Measurements from ENCODE around the gene MAMSTR. TPM values are rescaled to one million over a fixed set of nuclear protein-coding genes. Genes with fewer than 3 reads are reported as not detected.

MAMSTR gene
- total and polyA plus RNA-seq, 9 of the 15 experiments (the other 6 are each of a cell fraction or from before 2014, with no cell fraction given), result 0.08 to 1.00 (median 0.40) TPM; not detected in 1

DNA sequence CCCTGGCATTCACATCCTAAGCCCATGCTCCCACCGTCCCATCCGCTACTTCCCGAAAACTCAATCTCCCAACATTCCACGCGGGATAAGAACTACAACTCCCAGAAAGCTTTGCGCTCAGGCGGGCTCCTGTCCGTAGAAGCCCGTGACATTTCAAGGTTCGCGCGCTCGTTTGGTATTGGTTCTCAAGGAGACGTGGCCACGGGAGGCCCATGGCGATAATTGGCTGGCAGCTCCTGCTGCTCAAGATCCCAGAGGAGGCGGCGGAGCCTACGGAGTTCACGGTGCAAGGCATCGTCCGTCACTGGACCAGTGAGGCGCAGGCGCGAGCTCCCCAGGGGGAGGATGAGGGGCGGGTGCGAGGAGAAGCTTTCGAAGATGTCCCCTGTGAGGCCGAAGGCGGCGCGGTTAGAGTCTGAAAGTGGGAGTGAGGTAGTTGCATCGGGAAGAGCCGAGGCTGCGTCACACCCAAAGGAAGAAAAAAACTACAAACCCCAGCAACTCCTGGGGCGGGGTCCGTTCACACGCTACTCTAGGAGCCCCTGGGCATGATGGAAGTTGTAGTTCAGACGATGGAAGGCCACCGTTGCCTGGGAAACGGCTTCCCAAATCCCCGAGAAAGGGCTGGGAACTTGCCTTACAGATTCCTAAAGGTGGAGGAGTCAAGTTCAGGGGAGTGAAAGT is 1.2 kb upstream of the MAMSTR start:
- POLR2A ChIA-PET, result interaction anchor here (0.6 to 1.1 kb wide), 8 partner anchors 11 to 215 kb away, joined by 3 to 10 read pairs (median 3); partner anchors contain the start of gene SPHK2
- peak; percentile 94 for ATAC-seq
- Histone ChIP-seq H4K20me1 (replicated peaks; ENCODE audit: control insufficient read depth, insufficient read depth, low read length) (no peaks in the 10 kb centered on the region), H3K36me3 (ENCODE audit: control insufficient read depth, insufficient read depth, low read length) (no peaks in the 10 kb centered on the region; the same call in 2 of the 3 replicates), H3K9me1 (ENCODE audit: control insufficient read depth, insufficient read depth, low read length) (no peaks in the 10 kb centered on the region), H3K27ac (ENCODE audit: extremely low read depth, low read depth, low read length) (peak overlapping the region; percentile 75), H3K4me3 (peak overlapping the region; percentile 54), H3K27me3 (ENCODE audit: control insufficient read depth in 2 of 2, insufficient read depth in 2 of 2, low read length in 2 of 2) (no peaks in the 10 kb centered on the region), H2AFZ (ENCODE audit: low read depth, low read length) (peak overlapping the region; percentile 98), H3K9ac (ENCODE audit: insufficient read depth in 1 of 2, low read depth in 2 of 2, low read length in 2 of 2) (peak overlapping the region; percentile 69 to 91), H3K9me3 (replicated peaks; ENCODE audit: control insufficient read depth, insufficient read depth, low read depth, low read length) (no peaks in the 10 kb centered on the region), H3K4me2 (ENCODE audit: insufficient read depth, low read length) (peak overlapping the region; percentile 84), H3K79me2 (ENCODE audit: control insufficient read depth, insufficient read depth, low read length) (no peaks in the 10 kb centered on the region), H3K4me1 (replicated peaks in 1 of 2; ENCODE audit: control insufficient read depth in 2 of 2, insufficient read depth in 2 of 2, low read length in 2 of 2) (peaks cover 14 to 54% of the 10 kb centered on the region in 2 experiments)
- intact Hi-C loops (cut with micrococcal nuclease) (no loop called here), in situ Hi-C loops (cut with MboI) (no loop called here)
- BruUV-seq (replicated peaks), result no TSS peak
- under 1% methylated on average over 42 of the region's 42 CpGs for WGBS (ENCODE audit: insufficient coverage, low coverage, missing lambda C conversion rate)
- DNase-seq (ENCODE audit: extremely low read depth in 1 of 4, low spot score in 3 of 4), result peak; percentile 89 to 98 (median 93)
- CTCF ChIA-PET (ENCODE audit: low intra/inter-chr PET ratio), result no interaction called here
- FAIRE-seq, result peak; percentile 99
- no peak for TF ChIP-seq SAP30 (IDR thresholded peaks at IDR 0.05; ENCODE audit: borderline replicate concordance, insufficient read depth, low read depth, low read length, poor library complexity, severe bottlenecking)
- no peak for TF ChIP-seq TRIM24 (IDR thresholded peaks at IDR 0.05)
- no peak for TF ChIP-seq MAFF (IDR thresholded peaks at IDR 0.05; ENCODE audit: low read length)
- TF ChIP-seq, protein P1, sequence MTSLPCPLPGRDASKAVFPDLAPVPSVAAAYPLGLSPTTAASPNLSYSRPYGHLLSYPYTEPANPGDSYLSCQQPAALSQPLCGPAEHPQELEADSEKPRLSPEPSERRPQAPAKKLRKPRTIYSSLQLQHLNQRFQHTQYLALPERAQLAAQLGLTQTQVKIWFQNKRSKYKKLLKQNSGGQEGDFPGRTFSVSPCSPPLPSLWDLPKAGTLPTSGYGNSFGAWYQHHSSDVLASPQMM (CRISPR knock-in tag; IDR thresholded peaks at IDR 0.05), result no peak
- TF ChIP-seq, protein P2, sequence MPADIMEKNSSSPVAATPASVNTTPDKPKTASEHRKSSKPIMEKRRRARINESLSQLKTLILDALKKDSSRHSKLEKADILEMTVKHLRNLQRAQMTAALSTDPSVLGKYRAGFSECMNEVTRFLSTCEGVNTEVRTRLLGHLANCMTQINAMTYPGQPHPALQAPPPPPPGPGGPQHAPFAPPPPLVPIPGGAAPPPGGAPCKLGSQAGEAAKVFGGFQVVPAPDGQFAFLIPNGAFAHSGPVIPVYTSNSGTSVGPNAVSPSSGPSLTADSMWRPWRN (IDR thresholded peaks at IDR 0.05; ENCODE audit: low read depth), result no peak
- no peak for TF ChIP-seq ARNT (IDR thresholded peaks at IDR 0.05)
- TF ChIP-seq HDAC8 (tag; IDR thresholded peaks at IDR 0.05), result 0 out of 2 replicates have a peak, but pooled peaks have one; percentile 24
- TF ChIP-seq POLR2A (conservative IDR thresholded peaks at IDR 0.05), result peak; percentile 61
- no peak for TF ChIP-seq POLR2AphosphoS5 (IDR thresholded peaks at IDR 0.05; ENCODE audit: control insufficient read depth, insufficient read depth, low read depth, low read length)
- TF ChIP-seq, protein P3, sequence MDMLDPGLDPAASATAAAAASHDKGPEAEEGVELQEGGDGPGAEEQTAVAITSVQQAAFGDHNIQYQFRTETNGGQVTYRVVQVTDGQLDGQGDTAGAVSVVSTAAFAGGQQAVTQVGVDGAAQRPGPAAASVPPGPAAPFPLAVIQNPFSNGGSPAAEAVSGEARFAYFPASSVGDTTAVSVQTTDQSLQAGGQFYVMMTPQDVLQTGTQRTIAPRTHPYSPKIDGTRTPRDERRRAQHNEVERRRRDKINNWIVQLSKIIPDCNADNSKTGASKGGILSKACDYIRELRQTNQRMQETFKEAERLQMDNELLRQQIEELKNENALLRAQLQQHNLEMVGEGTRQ (CRISPR knock-in tag; IDR thresholded peaks at IDR 0.05), result peak; percentile 54
- no peak for TF ChIP-seq GATA2 (CRISPR knock-in tag; IDR thresholded peaks at IDR 0.05)
- TF ChIP-seq ZNF75A (CRISPR knock-in tag; IDR thresholded peaks at IDR 0.05), result no peak
- no peak for TF ChIP-seq SIN3B (IDR thresholded peaks at IDR 0.05; ENCODE audit: low read depth)
- TF ChIP-seq, protein P4, sequence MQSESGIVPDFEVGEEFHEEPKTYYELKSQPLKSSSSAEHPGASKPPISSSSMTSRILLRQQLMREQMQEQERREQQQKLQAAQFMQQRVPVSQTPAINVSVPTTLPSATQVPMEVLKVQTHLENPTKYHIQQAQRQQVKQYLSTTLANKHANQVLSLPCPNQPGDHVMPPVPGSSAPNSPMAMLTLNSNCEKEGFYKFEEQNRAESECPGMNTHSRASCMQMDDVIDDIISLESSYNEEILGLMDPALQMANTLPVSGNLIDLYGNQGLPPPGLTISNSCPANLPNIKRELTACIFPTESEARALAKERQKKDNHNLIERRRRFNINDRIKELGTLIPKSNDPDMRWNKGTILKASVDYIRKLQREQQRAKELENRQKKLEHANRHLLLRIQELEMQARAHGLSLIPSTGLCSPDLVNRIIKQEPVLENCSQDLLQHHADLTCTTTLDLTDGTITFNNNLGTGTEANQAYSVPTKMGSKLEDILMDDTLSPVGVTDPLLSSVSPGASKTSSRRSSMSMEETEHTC (IDR thresholded peaks at IDR 0.05), result peak; percentile 52; the same call in 1 of the 2 replicates
- TF ChIP-seq, protein P5, sequence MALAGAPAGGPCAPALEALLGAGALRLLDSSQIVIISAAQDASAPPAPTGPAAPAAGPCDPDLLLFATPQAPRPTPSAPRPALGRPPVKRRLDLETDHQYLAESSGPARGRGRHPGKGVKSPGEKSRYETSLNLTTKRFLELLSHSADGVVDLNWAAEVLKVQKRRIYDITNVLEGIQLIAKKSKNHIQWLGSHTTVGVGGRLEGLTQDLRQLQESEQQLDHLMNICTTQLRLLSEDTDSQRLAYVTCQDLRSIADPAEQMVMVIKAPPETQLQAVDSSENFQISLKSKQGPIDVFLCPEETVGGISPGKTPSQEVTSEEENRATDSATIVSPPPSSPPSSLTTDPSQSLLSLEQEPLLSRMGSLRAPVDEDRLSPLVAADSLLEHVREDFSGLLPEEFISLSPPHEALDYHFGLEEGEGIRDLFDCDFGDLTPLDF (CRISPR knock-in tag; IDR thresholded peaks at IDR 0.05), result peak; percentile 99
- TF ChIP-seq, protein P6, sequence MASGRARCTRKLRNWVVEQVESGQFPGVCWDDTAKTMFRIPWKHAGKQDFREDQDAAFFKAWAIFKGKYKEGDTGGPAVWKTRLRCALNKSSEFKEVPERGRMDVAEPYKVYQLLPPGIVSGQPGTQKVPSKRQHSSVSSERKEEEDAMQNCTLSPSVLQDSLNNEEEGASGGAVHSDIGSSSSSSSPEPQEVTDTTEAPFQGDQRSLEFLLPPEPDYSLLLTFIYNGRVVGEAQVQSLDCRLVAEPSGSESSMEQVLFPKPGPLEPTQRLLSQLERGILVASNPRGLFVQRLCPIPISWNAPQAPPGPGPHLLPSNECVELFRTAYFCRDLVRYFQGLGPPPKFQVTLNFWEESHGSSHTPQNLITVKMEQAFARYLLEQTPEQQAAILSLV (tag; IDR thresholded peaks at IDR 0.05), result no peak
- peak; percentile 97 for TF ChIP-seq HCFC1 (IDR thresholded peaks at IDR 0.05; ENCODE audit: low read depth, low read length)

All from K562 (cell line).